KOPT-K1 (cell line): ENCODE data around the gene DNAJB7.

ENCODE experiments used
- H3K27ac ChIP-seq: fragments of 200-600 bp; sonication (generic); 2 replicates; pipeline ENCODE4 v1.5.1; 2016; ENCODE audit warnings: antibody characterized with exemption, mild to moderate bottlenecking, low read depth, low read length; ENCODE audit not compliant: poor library complexity, severe bottlenecking
- H3K36me3 ChIP-seq: fragments of 200-600 bp; sonication (generic); 2 replicates; pipeline ENCODE4 v1.5.1; 2017; ENCODE audit warnings: antibody characterized with exemption, mild to moderate bottlenecking, low read length, moderate library complexity; ENCODE audit not compliant: insufficient read depth
- H3K9me3 ChIP-seq: fragments of 200-600 bp; sonication (generic); 2 replicates; pipeline ENCODE4 v1.5.1; 2017; ENCODE audit warnings: antibody characterized with exemption, low read length, mild to moderate bottlenecking; ENCODE audit not compliant: insufficient read depth, poor library complexity, severe bottlenecking

DNAJB7 gene

GRCh38 chr22:40818747-40819598 lies 42.9 kb downstream of the DNAJB7 start, which contains the start of gene SLC25A17:
TSS of gene SLC25A17 (minus strand) at chr22:40819346. CDS start at chr22:40819248, 98 bp downstream.
- Histone ChIP-seq H3K27ac (peak within 1 kb of the TSS; percentile 78), H3K9me3 (no peaks in the 10 kb centered on the region), H3K36me3 (peaks cover 25% of the 10 kb centered on the region)

GRCh38 chr22:40818192-40818746 lies 43.6 kb downstream of the DNAJB7 start:
- peak overlapping the region; percentile 78 for H3K27ac ChIP-seq
- H3K36me3 ChIP-seq: peaks cover 24% of the 10 kb centered on the region
- no peaks in the 10 kb centered on the region for H3K9me3 ChIP-seq

- H3K27ac ChIP-seq: no peak overlapping the region
- peaks cover 23% of the 10 kb centered on the region for H3K36me3 ChIP-seq
- H3K9me3 ChIP-seq: no peaks in the 10 kb centered on the region
Observed at GRCh38 chr22:40817737-40818136, 44.2 kb downstream of the DNAJB7 start.

DNA sequence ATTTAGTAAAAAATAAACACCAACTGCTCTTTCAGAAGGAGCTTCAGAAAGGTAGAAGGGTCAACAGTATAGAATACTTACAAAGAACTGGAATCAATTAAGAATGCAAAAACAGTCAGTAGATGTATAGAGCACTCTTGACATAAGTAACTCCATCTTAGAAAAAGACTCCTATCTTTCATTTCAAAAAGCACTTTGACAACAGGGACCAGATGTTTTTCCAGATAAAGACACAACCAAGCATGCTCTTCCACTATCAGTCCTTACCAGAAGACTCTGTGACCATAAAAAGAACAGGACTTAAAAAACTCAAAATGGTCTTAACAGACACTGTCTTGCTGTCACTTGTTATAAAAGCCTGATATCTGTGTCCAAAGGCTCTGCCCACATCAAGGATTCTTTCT lies 48.0 kb downstream of the DNAJB7 start:
- Histone ChIP-seq H3K36me3 (peaks cover 25% of the 10 kb centered on the region), H3K27ac (no peak overlapping the region)

More for the DNA sequence above, 48.0 kb downstream of the DNAJB7 start:
- no peaks in the 10 kb centered on the region for H3K9me3 ChIP-seq
